SK-N-SH (cell line): ENCODE data around the gene TCF3. TPM values are rescaled to one million over a fixed set of nuclear protein-coding genes. Genes with fewer than 3 reads are reported as not detected.

Experiments
- CTCF ChIA-PET: fragments of 300-600, 350-600 bp; formaldehyde crosslinking; extraction: SDS; loops from one replicate; lab custom pipeline; 2021; lab: Yijun Ruan, JAX
- POLR2A ChIA-PET: fragments of 350-600 bp; sonication (Branson Sonifier 250); formaldehyde crosslinking; extraction: SDS; loops from one replicate; lab custom pipeline; 2020; ENCODE audit warnings: antibody characterized with exemption, inconsistent platforms; lab: Yijun Ruan, JAX
- DNase-seq: peaks from one replicate; pipeline ENCODE4 v3.0.0; 2012
- H2AFZ ChIP-seq: fragments of 200-600 bp; sonication (generic); 2 replicates; pipeline ENCODE4 v1.8.1; 2016; ENCODE audit warnings: antibody characterized with exemption, mild to moderate bottlenecking, low read depth
- H3F3A ChIP-seq: fragments of 200-600 bp; sonication (generic); replicated peaks from 2 replicates; pipeline ENCODE3; 2016; ENCODE audit warnings: antibody characterized with exemption, mild to moderate bottlenecking; ENCODE audit not compliant: insufficient read depth
- H3K27ac ChIP-seq, 2 experiments: fragments of 200-500 bp in 1 of 2; fragments of 200-600 bp in 1 of 2; sonication (Bioruptor generic) in 1 of 2; sonication (generic), shearing (Covaris generic) in 1 of 2; 2 replicates each; pipeline versions ENCODE4 v1.5.1 to v1.6.1; 2014 to 2016; ENCODE audit warnings: low read depth in 2 of 2, inconsistent platforms in 1 of 2, low read length in 1 of 2, mild to moderate bottlenecking in 1 of 2, mixed read lengths in 1 of 2
- H3K27me3 ChIP-seq: fragments of 200-600 bp; sonication (generic), shearing (Covaris generic); 2 replicates; pipeline ENCODE4 v1.6.1; 2016; ENCODE audit warnings: mixed run types; ENCODE audit not compliant: insufficient read depth
- H3K36me3 ChIP-seq, 2 experiments: fragments of 200-500 bp in 1 of 2; fragments of 200-600 bp in 1 of 2; sonication (Bioruptor generic) in 1 of 2; sonication (generic) in 1 of 2; replicated peaks in 1 of 2; 2 replicates each; pipeline versions ENCODE3 to v1.5.1; 2014 to 2016; ENCODE audit warnings: low read length in 1 of 2, mild to moderate bottlenecking in 1 of 2; ENCODE audit not compliant: insufficient read depth in 2 of 2, control insufficient read depth in 1 of 2
- H3K4me1 ChIP-seq, 2 experiments: fragments of 200-500 bp in 1 of 2; fragments of 200-600 bp in 1 of 2; sonication (Bioruptor generic) in 1 of 2; sonication (generic), shearing (Covaris generic) in 1 of 2; 2 replicates each; pipeline versions ENCODE4 v1.5.1 to v1.6.1; 2014 to 2016; ENCODE audit warnings: low read depth in 1 of 2, low read length in 1 of 2, mixed run types in 1 of 2; ENCODE audit not compliant: insufficient read depth in 2 of 2, control insufficient read depth in 1 of 2
- H3K4me2 ChIP-seq: fragments of 200-600 bp; sonication (generic), shearing (Covaris generic); 2 replicates; pipeline ENCODE4 v1.6.1; 2017; ENCODE audit warnings: mixed run types
- H3K4me3 ChIP-seq, 2 experiments: fragments of 200-500 bp in 1 of 2; fragments of 200-600 bp in 1 of 2; sonication (Bioruptor generic) in 1 of 2; sonication (generic), shearing (Covaris generic) in 1 of 2; 2 replicates each; pipeline versions ENCODE4 v1.5.1 to v1.8.1; 2014 to 2016; ENCODE audit warnings: low read depth in 2 of 2, inconsistent platforms in 1 of 2, low read length in 1 of 2, mild to moderate bottlenecking in 1 of 2, mixed read lengths in 1 of 2, moderate library complexity in 1 of 2
- H3K79me2 ChIP-seq: fragments of 200-600 bp; sonication (generic); 2 replicates; pipeline ENCODE4 v1.8.1; 2017; ENCODE audit warnings: mild to moderate bottlenecking; ENCODE audit not compliant: insufficient read depth
- H3K9ac ChIP-seq: fragments of 200-600 bp; sonication (generic); 2 replicates; pipeline ENCODE4 v1.6.1; 2017; ENCODE audit warnings: mixed run types
- H3K9me2 ChIP-seq: fragments of 200-600 bp; sonication (generic); 2 replicates; pipeline ENCODE4 v1.6.1; 2017; ENCODE audit warnings: mixed run types
- H3K9me3 ChIP-seq: fragments of 200-600 bp; sonication (generic); 2 replicates; pipeline ENCODE4 v1.6.1; 2017; ENCODE audit warnings: mixed run types, mild to moderate bottlenecking, moderate library complexity
- H4K20me1 ChIP-seq: fragments of 200-600 bp; sonication (generic); 2 replicates; pipeline ENCODE4 v1.6.1; 2017; ENCODE audit warnings: mild to moderate bottlenecking, mixed run types; ENCODE audit not compliant: insufficient read depth
- CHD2 ChIP-seq: fragments of 150-350 bp; IDR thresholded peaks from 2 replicates; pipeline ENCODE4 v1.6.1; 2018; ENCODE audit warnings: low read length; ENCODE audit not compliant: partially characterized antibody
- ELF1 ChIP-seq: IDR thresholded peaks from 2 replicates; pipeline ENCODE4 v1.4.0; 2012
- EP300 ChIP-seq, 2 experiments: IDR thresholded peaks; 2 replicates each; pipeline versions ENCODE4 v1.4.0 to v1.6.1; 2012; ENCODE audit warnings: borderline replicate concordance in 1 of 2, low read depth in 1 of 2, low read length in 1 of 2
- EZH2phosphoT487 ChIP-seq: fragments of 200-600 bp; sonication (generic); IDR thresholded peaks from 2 replicates; pipeline ENCODE4 v1.6.1; 2017; ENCODE audit warnings: low read depth, mixed run types, mild to moderate bottlenecking, antibody characterized with exemption, moderate library complexity, borderline replicate concordance
- FOXM1 ChIP-seq: IDR thresholded peaks from 2 replicates; pipeline ENCODE4 v1.4.0; 2012; ENCODE audit warnings: low read depth, mild to moderate bottlenecking
- MXI1 ChIP-seq: IDR thresholded peaks from 2 replicates; pipeline ENCODE4 v1.6.1; 2012; ENCODE audit warnings: mild to moderate bottlenecking, low read depth, low read length, improper control_type of control experiment
- NFIC ChIP-seq: IDR thresholded peaks from 2 replicates; pipeline ENCODE4 v1.4.0; 2012; ENCODE audit warnings: borderline replicate concordance
- NRF1 ChIP-seq: IDR thresholded peaks from 2 replicates; pipeline ENCODE4 v1.6.1; 2012; ENCODE audit warnings: low read depth, mild to moderate bottlenecking, low read length
- RAD21 ChIP-seq: IDR thresholded peaks from 2 replicates; pipeline ENCODE4 v1.6.1; 2012; ENCODE audit warnings: mild to moderate bottlenecking, low read length
- RCOR1 ChIP-seq: fragments of 150-350 bp; IDR thresholded peaks from 2 replicates; pipeline ENCODE4 v1.6.1; 2017; ENCODE audit warnings: antibody characterized with exemption, low read length
- RFX5 ChIP-seq: IDR thresholded peaks from 2 replicates; pipeline ENCODE4 v1.6.1; 2012; ENCODE audit warnings: mild to moderate bottlenecking, improper control_type of control experiment, low read length
- TEAD4 ChIP-seq: IDR thresholded peaks from 2 replicates; pipeline ENCODE4 v1.4.0; 2012; ENCODE audit warnings: mild to moderate bottlenecking, borderline replicate concordance; ENCODE audit not compliant: insufficient read depth
- WGBS: methylation state at CpG from one replicate; pipeline ENCODE4 v1.1.6; 2017; ENCODE audit warnings: low lambda C conversion rate; 5-methylcytosine and 5-hydroxymethylcytosine counted together
- polyA plus RNA-seq, 3 experiments: library from polyadenylated mRNA; depleted of rRNA; stranded (reverse); fragments of >200 nt; gene quantifications; 2 replicates each; pipeline ENCODE4 v1.2.3, GENCODE V29; 2012
- TF ChIP-seq, protein P1 (sequence below): IDR thresholded peaks from 2 replicates; pipeline ENCODE4 v1.4.0; 2012; ENCODE audit warnings: low read depth, borderline replicate concordance
- TF ChIP-seq, protein P2 (sequence below): fragments of 200-600 bp; sonication (generic); IDR thresholded peaks from 2 replicates; pipeline ENCODE4 v1.6.1; 2017; ENCODE audit warnings: antibody characterized with exemption, mild to moderate bottlenecking, moderate library complexity
- TF ChIP-seq, protein P3 (sequence below): fragments of 150-350 bp; IDR thresholded peaks from 2 replicates; pipeline ENCODE4 v1.6.1; 2017; ENCODE audit warnings: antibody characterized with exemption, low read length, low read depth, borderline replicate concordance
- TF ChIP-seq, protein P4 (sequence below): IDR thresholded peaks from 2 replicates; pipeline ENCODE4 v1.4.0; 2012; ENCODE audit warnings: low read depth

TCF3 gene
- polyA plus RNA-seq, 1 of the 3 experiments (the other 2 are of a cell fraction): 104 TPM

DNA sequence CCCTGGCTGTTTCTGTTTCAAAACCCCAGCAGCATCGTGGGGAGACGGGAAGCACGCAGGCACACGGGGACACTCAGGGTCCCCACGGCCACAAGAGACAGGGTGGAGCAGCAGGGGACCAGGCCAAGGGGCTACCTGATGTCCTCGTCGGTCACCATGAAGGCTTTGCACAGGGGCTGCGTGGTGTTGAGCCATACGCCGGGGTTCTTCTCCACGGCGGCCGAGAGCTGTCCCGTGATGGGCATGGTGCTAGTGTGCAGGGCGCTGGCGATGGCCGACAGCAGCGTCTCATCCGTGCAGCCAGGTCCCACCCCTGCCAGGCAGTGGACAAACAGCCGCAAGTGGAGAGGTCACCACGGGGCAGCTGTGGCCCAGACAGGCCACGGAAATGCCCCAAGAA is 71.5 kb downstream of the TCF3 start (continued):
- TF ChIP-seq, protein P1, sequence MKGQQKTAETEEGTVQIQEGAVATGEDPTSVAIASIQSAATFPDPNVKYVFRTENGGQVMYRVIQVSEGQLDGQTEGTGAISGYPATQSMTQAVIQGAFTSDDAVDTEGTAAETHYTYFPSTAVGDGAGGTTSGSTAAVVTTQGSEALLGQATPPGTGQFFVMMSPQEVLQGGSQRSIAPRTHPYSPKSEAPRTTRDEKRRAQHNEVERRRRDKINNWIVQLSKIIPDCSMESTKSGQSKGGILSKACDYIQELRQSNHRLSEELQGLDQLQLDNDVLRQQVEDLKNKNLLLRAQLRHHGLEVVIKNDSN: no peak
- TF ChIP-seq, protein P2, sequence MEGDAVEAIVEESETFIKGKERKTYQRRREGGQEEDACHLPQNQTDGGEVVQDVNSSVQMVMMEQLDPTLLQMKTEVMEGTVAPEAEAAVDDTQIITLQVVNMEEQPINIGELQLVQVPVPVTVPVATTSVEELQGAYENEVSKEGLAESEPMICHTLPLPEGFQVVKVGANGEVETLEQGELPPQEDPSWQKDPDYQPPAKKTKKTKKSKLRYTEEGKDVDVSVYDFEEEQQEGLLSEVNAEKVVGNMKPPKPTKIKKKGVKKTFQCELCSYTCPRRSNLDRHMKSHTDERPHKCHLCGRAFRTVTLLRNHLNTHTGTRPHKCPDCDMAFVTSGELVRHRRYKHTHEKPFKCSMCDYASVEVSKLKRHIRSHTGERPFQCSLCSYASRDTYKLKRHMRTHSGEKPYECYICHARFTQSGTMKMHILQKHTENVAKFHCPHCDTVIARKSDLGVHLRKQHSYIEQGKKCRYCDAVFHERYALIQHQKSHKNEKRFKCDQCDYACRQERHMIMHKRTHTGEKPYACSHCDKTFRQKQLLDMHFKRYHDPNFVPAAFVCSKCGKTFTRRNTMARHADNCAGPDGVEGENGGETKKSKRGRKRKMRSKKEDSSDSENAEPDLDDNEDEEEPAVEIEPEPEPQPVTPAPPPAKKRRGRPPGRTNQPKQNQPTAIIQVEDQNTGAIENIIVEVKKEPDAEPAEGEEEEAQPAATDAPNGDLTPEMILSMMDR: no peak
- TF ChIP-seq RCOR1 (no peak), EZH2phosphoT487 (no peak), ELF1 (no peak), EP300 (IDR thresholded peaks at IDR 0.05; ENCODE audit: borderline replicate concordance in 1 of 2, low read depth in 1 of 2, low read length in 1 of 2) (no peak), TEAD4 (no peak)
- TF ChIP-seq, all 33 proteins: peak for 0

DNA sequence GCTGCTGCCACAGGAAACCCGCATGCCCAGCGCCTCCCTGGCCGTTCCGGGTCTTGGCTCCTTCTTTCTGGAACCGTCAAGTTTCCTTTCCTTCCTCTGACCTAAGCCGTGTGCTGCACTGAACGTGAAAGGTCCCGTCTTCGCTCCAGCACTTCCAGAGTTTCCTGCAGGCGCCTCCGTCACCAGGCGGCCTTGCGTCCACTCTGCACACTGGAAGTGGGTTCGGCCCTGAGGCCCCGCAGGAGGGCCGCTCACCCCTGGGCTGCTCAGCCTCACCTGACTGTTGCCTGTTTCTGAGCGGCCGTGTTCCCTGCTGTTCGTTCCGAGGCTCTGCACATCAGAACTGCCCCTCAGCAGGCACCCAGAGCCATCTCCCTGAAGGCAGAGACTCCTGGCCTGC is 72.0 kb downstream of the TCF3 start:
- Histone ChIP-seq H3K4me3 (no peak overlapping the region), H3K9ac (no peak overlapping the region), H3K4me2 (no peak overlapping the region), H3K27ac (no peak overlapping the region), H3F3A (no peaks in the 10 kb centered on the region), H3K27me3 (no peaks in the 10 kb centered on the region), H3K4me1 (no peaks in the 10 kb centered on the region), H3K9me2 (no peaks in the 10 kb centered on the region), H3K36me3 (peaks cover 13 to 34% of the 10 kb centered on the region in 2 experiments), H2AFZ (no peak overlapping the region), H3K9me3 (no peaks in the 10 kb centered on the region), H3K79me2 (peaks cover 19% of the 10 kb centered on the region), H4K20me1 (peaks cover 3% of the 10 kb centered on the region; the same call in 1 of the 2 replicates)
- TF ChIP-seq MXI1 (no peak), RAD21 (no peak), CHD2 (no peak), NFIC (no peak), FOXM1 (no peak), NRF1 (no peak), RFX5 (no peak)
- TF ChIP-seq, protein P3, sequence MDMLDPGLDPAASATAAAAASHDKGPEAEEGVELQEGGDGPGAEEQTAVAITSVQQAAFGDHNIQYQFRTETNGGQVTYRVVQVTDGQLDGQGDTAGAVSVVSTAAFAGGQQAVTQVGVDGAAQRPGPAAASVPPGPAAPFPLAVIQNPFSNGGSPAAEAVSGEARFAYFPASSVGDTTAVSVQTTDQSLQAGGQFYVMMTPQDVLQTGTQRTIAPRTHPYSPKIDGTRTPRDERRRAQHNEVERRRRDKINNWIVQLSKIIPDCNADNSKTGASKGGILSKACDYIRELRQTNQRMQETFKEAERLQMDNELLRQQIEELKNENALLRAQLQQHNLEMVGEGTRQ: no peak
- TF ChIP-seq, protein P4, sequence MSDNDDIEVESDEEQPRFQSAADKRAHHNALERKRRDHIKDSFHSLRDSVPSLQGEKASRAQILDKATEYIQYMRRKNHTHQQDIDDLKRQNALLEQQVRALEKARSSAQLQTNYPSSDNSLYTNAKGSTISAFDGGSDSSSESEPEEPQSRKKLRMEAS: no peak
- CTCF ChIA-PET: no interaction called here
- no peak for DNase-seq
- WGBS: 93% methylated on average over 13 of the region's 20 CpGs
- POLR2A ChIA-PET: no interaction called here
